ENCODE measurements around the gene CPNE7.
"Not testable (repeated sequence)": the region's sequence is repeated elsewhere in the genome, so short reads cannot be mapped to it uniquely, and the experiment has no call there.

CPNE7 gene

GRCh38 chr16:89629827-89630610, 54.5 kb downstream of the CPNE7 start:
- no peaks in the 10 kb centered on the region for H3K36me3 ChIP-seq (ENCODE audit: low read length)

GRCh38 chr16:89633064-89633631, 57.6 kb downstream of the CPNE7 start:
- no peaks in the 10 kb centered on the region for H3K36me3 ChIP-seq (ENCODE audit: low read length)
- no peak overlapping the region for H3K27ac ChIP-seq (ENCODE audit: low read depth, low read length)
- no peak overlapping the region for H3K4me3 ChIP-seq (ENCODE audit: insufficient read depth, low read length, poor library complexity, severe bottlenecking)
- no peak overlapping the region for H3K9ac ChIP-seq (ENCODE audit: low read length)
- no peaks in the 10 kb centered on the region for H4K20me1 ChIP-seq (ENCODE audit: low read depth, low read length)
- H3K9me3 ChIP-seq (ENCODE audit: insufficient read depth, low read length): no peaks in the 10 kb centered on the region
- no peaks in the 10 kb centered on the region for H3F3A ChIP-seq (ENCODE audit: insufficient read depth)
- H3K79me2 ChIP-seq (ENCODE audit: insufficient read depth, low read length): no peaks in the 10 kb centered on the region
- no peak overlapping the region for H2AFZ ChIP-seq (ENCODE audit: low read depth, low read length, severe bottlenecking)
- no peak overlapping the region for H3K4me2 ChIP-seq (ENCODE audit: low read depth, low read length, poor library complexity, severe bottlenecking)
- no peaks in the 10 kb centered on the region for H3K27me3 ChIP-seq (ENCODE audit: low read length)
- no peak for TF ChIP-seq EZH2phosphoT487 (conservative IDR thresholded peaks at IDR 0.05; ENCODE audit: low read length)
- no peak for TF ChIP-seq CTCF (IDR thresholded peaks at IDR 0.05; ENCODE audit: insufficient read depth, low read length, poor library complexity, severe bottlenecking)
- H3K9me2 ChIP-seq (replicated peaks; ENCODE audit: insufficient read depth, low read length): no peaks in the 10 kb centered on the region

More at GRCh38 chr16:89629827-89630610, 54.5 kb downstream of the CPNE7 start:
- no peaks in the 10 kb centered on the region for H3K79me2 ChIP-seq (ENCODE audit: insufficient read depth, low read length)
- H2AFZ ChIP-seq (ENCODE audit: low read depth, low read length, severe bottlenecking): no peak overlapping the region
- no peaks in the 10 kb centered on the region for H3K27me3 ChIP-seq (ENCODE audit: low read length)
- H4K20me1 ChIP-seq (ENCODE audit: low read depth, low read length): no peaks in the 10 kb centered on the region
- no peak overlapping the region for H3K4me2 ChIP-seq (ENCODE audit: low read depth, low read length, poor library complexity, severe bottlenecking)
- no peak for TF ChIP-seq CTCF (IDR thresholded peaks at IDR 0.05; ENCODE audit: insufficient read depth, low read length, poor library complexity, severe bottlenecking)
- H3K9me2 ChIP-seq (replicated peaks; ENCODE audit: insufficient read depth, low read length): no peaks in the 10 kb centered on the region
- no peak overlapping the region for H3K9ac ChIP-seq (ENCODE audit: low read length)
- no peak overlapping the region for H3K27ac ChIP-seq (ENCODE audit: low read depth, low read length)
- no peaks in the 10 kb centered on the region for H3F3A ChIP-seq (ENCODE audit: insufficient read depth)
- H3K9me3 ChIP-seq (ENCODE audit: insufficient read depth, low read length): no peaks in the 10 kb centered on the region
- no peak overlapping the region for H3K4me3 ChIP-seq (ENCODE audit: insufficient read depth, low read length, poor library complexity, severe bottlenecking)

- H3K9me3 ChIP-seq (ENCODE audit: insufficient read depth, low read length); H3F3A ChIP-seq (ENCODE audit: insufficient read depth); H4K20me1 ChIP-seq (ENCODE audit: low read depth, low read length); H3K27me3 ChIP-seq (ENCODE audit: low read length); H3K9me2 ChIP-seq (replicated peaks; ENCODE audit: insufficient read depth, low read length); H3K9ac ChIP-seq (ENCODE audit: low read length); H3K4me2 ChIP-seq (ENCODE audit: low read depth, low read length, poor library complexity, severe bottlenecking); H3K79me2 ChIP-seq (ENCODE audit: insufficient read depth, low read length); H3K4me3 ChIP-seq (ENCODE audit: insufficient read depth, low read length, poor library complexity, severe bottlenecking); H3K36me3 ChIP-seq (ENCODE audit: low read length); H2AFZ ChIP-seq (ENCODE audit: low read depth, low read length, severe bottlenecking); H3K27ac ChIP-seq (ENCODE audit: low read depth, low read length): not testable (repeated sequence)
These were observed 59.2 kb downstream of the CPNE7 start for GRCh38 chr16:89634463-89635385.

All from SU-DHL-6 (cell line).